Effector CD8-positive, alpha-beta T cell (primary cell): ENCODE results near the gene HECW1.

Experiments
- DNase-seq: peaks from one replicate; lab custom pipeline; 2025; lab: John Stamatoyannopoulos, UW

The HECW1 gene

GRCh38 chr7:43372676-43373355 is 260.4 kb downstream of the HECW1 start:
- no peak for DNase-seq

GRCh38 chr7:43377196-43377960 is 264.9 kb downstream of the HECW1 start:
- no peak for DNase-seq

DNA sequence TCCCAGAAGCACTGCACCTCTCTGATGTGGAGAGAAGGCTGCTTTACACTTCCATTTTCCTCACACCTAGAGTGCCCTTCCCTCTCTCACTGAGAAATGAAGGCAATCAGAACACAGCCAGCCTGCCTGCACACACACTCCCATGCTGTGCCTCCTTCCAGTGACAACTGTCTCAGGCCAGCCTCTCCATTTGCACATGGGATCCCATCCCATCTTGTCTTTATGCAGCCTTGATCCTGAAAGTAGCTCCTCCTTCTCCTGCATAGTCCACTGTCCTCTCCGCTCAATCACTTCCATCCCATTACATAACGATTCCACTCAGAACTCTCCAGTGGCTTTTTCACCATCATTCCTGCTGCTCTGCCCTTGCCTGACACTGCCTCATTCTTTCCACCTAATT is 266.8 kb downstream of the HECW1 start:
- DNase-seq: no peak

- DNase-seq: no peak
Measured at GRCh38 chr7:43384616-43385308, 272.3 kb downstream of the HECW1 start.

- DNase-seq: no peak
Measured at GRCh38 chr7:43385309-43385680, 272.8 kb downstream of the HECW1 start.

DNA sequence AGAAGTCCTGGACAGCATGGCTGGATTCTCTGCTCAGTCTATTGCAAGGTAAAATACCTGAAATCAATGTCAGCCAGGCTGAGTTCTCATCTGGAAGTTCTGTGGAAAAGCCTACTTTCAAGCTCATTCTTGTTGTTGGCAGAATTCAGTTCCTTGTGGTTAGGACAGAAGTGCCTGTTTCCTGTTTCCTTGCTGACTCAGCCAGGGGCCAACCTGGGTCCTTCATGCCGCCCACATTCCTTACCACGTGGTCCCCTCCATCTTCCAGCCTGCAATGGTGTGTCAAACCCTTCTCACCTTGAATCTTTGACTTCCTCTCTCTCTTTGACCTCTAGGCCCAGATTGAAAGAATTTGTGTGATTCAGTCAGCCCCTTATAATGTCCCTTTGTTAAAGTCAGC is 273.4 kb downstream of the HECW1 start:
- DNase-seq: no peak

DNA sequence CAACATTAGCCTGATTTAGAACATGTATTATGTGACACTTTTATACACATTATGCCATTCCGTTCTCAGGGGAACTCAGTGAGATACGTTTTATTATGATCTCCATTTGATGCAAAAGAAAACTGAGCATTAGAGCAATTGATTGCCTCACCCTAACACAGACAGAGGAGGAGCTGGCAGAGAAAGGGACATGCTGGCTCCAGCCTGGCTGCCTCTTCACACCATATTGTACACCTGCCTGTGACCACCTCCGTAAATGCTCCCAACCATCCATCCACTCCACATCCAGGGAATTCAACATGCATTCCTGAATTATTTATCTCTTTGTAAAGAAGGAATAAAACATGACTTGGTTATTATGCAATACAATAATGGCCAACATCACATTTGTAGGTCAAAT is 275.5 kb downstream of the HECW1 start:
- DNase-seq: no peak

GRCh38 chr7:43390576-43390975 is 278.1 kb downstream of the HECW1 start:
- no peak for DNase-seq

- DNase-seq: no peak
Measured at GRCh38 chr7:43391518-43391917, 279.1 kb downstream of the HECW1 start.

DNA sequence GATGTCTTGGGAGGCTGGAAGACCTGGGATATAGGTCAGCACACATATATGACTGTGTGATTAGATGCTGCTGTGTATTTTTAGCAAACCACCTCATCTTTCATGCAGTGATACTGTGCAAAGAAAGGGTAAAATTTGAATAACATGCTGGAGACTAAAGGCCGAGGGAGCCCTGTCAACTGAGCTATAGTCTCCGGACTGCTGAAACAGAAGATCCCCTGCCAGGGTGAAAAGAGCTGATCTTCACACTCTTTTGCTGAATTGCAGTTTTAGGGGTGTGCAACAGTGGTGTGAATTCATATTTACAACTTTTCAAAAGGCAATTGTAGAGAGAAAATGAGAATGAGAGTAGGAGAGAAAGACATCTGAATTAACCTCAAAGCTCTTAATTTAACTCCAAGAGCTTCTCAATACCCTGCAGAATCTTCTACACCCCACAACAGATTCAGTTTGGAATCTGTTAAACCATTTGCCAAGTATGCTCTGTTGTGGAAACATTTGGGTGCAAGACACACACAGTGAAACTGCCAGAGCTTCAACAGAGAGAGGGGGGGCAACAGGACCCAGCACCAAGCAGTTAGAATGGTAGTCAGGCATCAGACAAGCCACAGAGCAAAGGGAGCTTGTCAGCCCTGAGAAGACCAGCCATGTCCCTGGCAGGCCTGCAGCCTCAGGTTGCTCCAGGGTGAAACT is 280.3 kb downstream of the HECW1 start:
- no peak for DNase-seq

DNA sequence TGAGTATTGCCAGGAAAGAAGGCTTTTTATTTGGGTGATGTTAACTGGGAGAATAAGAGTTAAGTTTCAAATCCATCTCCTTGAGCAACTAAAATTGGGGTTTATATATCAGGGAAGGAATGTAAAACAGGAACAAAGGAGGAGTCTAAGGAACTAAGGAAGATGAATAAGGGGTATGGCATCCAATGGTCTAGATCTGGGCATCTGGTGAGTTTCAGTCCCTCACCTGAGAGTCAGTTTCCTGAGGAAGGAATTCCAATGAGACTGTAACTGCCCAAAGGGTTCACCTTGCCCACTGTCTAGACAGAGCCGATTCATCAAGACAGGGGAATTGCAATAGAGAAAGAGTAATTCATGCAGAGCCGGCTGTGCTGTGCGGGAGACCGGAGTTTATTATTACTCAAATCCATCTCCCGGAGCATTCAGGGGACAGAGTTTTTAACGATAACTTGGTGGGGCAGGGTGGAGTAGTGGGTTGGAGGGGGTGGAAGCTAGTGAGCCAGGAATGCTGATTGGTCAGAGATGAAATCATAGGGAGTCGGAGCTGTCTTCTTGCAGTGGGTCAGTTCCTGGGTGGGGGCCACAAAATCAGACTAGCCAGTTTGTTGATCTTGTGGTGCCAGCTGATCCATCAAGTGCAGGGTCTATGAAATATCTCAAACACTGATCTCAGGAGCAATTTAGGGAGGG is 282.1 kb downstream of the HECW1 start:
- DNase-seq: no peak

DNA sequence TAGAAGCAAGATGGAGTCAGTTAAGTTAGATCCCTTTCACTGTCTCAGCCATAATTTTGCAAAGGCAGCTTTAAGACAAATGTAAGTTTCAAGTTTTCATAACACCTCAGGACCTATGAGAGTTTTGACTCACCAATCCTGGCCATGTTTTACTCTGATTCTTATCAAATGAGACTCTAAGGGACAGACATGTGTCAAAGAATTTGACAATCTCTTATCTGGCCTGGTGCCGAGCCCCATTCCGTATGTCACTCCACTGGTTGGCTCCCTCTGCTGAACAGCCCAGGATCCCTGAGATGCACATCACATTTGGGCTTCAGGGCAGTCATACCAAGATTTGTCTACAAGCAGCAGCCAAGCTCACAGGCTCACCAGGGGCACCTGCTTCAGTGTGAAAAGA is 282.9 kb downstream of the HECW1 start:
- no peak for DNase-seq

DNA sequence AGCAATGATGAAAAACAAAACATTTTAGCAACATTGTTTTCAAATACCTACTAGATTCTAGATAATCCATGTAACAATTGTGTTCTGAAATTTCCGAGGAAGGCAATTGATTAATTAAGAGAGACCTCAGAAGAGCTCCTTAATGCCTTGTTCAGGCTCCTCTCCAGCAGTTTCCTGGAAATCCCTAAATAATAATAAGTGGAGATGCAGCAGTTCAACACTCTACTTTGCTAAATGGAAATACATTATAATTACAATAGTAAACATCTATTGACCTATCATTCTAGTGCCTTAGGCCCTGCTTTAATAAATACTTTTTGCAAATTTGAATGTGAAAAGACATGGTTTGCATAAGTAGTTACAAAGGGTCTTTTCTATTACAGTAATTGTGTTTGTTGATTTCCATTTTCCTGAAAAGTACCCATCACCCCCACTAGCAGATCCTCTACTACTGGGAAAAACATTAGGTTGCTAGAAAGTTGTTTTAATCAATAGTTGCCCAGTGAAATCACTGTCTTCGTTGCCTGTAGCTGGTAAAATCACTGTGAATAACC is 283.8 kb downstream of the HECW1 start:
- DNase-seq: no peak

GRCh38 chr7:43398831-43399230 is 286.4 kb downstream of the HECW1 start:
- DNase-seq: no peak

GRCh38 chr7:43405948-43406347 is 293.5 kb downstream of the HECW1 start:
- no peak for DNase-seq

DNA sequence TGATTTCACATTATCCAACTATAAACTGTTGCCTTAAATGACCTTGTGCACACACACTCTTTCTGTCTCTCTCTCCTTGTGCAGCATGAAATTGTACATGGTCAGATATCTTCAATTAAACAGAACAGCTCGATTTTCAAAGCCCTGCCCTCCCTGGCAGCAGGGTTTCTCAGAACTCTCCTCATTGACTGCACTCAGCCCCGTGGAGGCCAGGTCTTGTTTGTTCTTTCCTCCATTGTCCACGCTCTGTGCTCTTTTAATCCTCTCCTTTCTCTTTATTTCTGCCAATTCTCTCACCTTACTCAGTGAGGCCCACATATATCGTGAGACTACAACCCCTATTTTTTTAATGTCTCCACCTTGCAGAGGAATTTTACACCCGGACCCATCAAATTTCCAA is 294.5 kb downstream of the HECW1 start:
- DNase-seq: no peak

- no peak for DNase-seq
Measured at GRCh38 chr7:43408981-43409380, 296.5 kb downstream of the HECW1 start.

DNA sequence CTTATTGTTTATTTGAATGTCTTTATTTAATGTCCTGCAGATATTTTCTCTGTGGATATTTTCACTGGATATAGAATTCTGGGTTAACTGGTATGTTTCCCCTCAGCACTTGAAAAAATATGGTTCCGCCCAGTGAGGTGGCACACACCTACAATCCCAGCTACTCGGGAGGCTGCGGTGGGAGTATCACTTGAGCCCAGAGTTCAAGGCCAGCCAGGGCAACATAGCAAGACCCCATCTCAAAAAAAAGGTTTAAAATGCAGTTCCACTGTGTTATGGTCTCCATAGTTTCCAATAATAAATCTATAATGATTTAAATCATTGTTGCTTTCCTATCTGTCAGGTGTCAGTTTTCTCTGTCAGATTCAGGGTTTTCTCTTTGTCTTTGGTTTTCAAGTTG is 305.0 kb downstream of the HECW1 start:
- DNase-seq: no peak

- DNase-seq: no peak
Measured at GRCh38 chr7:43430411-43430810, 318.0 kb downstream of the HECW1 start.

- no peak for DNase-seq
Measured at GRCh38 chr7:43431020-43431595, 318.7 kb downstream of the HECW1 start.

GRCh38 chr7:43433639-43434038 is 321.2 kb downstream of the HECW1 start:
- no peak for DNase-seq
